IMR-90 (cell line): ENCODE results near the gene BTBD9.

Experiments used
- BHLHE40 ChIP-seq: fragments of 150-350 bp; IDR thresholded peaks from 2 replicates; pipeline ENCODE4 v1.6.1; 2016; ENCODE audit warnings: mild to moderate bottlenecking, low read depth, low read length
- CEBPB ChIP-seq: IDR thresholded peaks from 2 replicates; pipeline ENCODE4 v1.6.1; 2012; ENCODE audit warnings: low read depth, low read length, improper control_type of control experiment
- CHD1 ChIP-seq: IDR thresholded peaks from 2 replicates; pipeline ENCODE4 v1.6.1; 2012; ENCODE audit warnings: low read depth, low read length, improper control_type of control experiment
- CTCF ChIP-seq: conservative IDR thresholded peaks from 2 replicates; pipeline ENCODE4 v1.5.1; 2012; ENCODE audit warnings: mild to moderate bottlenecking, low read depth, low read length, improper control_type of control experiment
- MAFK ChIP-seq: IDR thresholded peaks from 2 replicates; pipeline ENCODE4 v1.6.1; 2012; ENCODE audit warnings: low read depth, low read length, improper control_type of control experiment
- MXI1 ChIP-seq: IDR thresholded peaks from 2 replicates; pipeline ENCODE4 v1.6.1; 2012; ENCODE audit warnings: low read depth, mild to moderate bottlenecking, low read length, moderate library complexity, borderline replicate concordance
- NFE2L2 ChIP-seq: fragments of 150-350 bp; IDR thresholded peaks from 2 replicates; pipeline ENCODE4 v1.6.1; 2016; ENCODE audit warnings: low read depth, mild to moderate bottlenecking, low read length
- POLR2A ChIP-seq: IDR thresholded peaks from 2 replicates; pipeline ENCODE4 v1.6.1; 2012; ENCODE audit warnings: mild to moderate bottlenecking, low read depth, low read length
- RAD21 ChIP-seq: IDR thresholded peaks from 2 replicates; pipeline ENCODE4 v1.6.1; 2012; ENCODE audit warnings: low read length, improper control_type of control experiment
- RCOR1 ChIP-seq: IDR thresholded peaks from 2 replicates; pipeline ENCODE4 v1.6.1; 2012; ENCODE audit warnings: mild to moderate bottlenecking, low read length, improper control_type of control experiment; ENCODE audit not compliant: insufficient replicate concordance
- RFX5 ChIP-seq: IDR thresholded peaks from 2 replicates; pipeline ENCODE4 v1.8.0; 2012; ENCODE audit warnings: low read depth, mild to moderate bottlenecking, low read length, moderate library complexity
- SMC3 ChIP-seq: fragments of 150-350 bp; IDR thresholded peaks from 2 replicates; pipeline ENCODE4 v1.6.1; 2016; ENCODE audit warnings: low read depth, mild to moderate bottlenecking, antibody characterized with exemption, low read length, moderate library complexity
- USF2 ChIP-seq: fragments of 150-350 bp; IDR thresholded peaks from 2 replicates; pipeline ENCODE4 v1.6.1; 2017; ENCODE audit warnings: mild to moderate bottlenecking, antibody characterized with exemption, low read length, low read depth
- TF ChIP-seq, protein P1 (sequence below): fragments of 150-350 bp; IDR thresholded peaks from 2 replicates; pipeline ENCODE4 v1.6.1; 2016; ENCODE audit warnings: low read depth, mild to moderate bottlenecking, low read length, moderate library complexity, borderline replicate concordance

DNA sequence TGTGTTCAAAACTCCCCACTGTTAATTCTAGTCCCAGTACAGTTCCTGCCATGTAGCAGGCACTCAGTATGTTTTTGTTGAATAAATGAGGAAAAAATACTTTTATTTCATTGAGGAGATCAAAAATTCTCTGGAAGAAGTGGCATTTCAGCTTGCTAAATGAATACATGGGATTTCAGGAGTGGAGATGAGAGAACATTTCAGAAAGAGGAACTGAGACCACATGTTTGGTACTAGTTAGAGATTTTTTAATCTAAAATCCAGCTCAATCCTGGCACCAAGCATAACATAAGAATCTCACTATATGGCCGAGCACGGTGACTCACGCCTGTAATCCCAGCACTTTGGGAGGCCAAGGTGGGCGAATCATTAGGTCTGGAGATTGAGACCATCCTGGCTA is 75.4 kb downstream of the BTBD9 start:
- TF ChIP-seq CTCF (no peak), POLR2A (no peak), SMC3 (no peak), MXI1 (no peak), RFX5 (no peak), RAD21 (no peak), CEBPB (no peak), USF2 (no peak), BHLHE40 (no peak), CHD1 (no peak), RCOR1 (no peak), NFE2L2 (no peak), MAFK (no peak)
- TF ChIP-seq, protein P1, sequence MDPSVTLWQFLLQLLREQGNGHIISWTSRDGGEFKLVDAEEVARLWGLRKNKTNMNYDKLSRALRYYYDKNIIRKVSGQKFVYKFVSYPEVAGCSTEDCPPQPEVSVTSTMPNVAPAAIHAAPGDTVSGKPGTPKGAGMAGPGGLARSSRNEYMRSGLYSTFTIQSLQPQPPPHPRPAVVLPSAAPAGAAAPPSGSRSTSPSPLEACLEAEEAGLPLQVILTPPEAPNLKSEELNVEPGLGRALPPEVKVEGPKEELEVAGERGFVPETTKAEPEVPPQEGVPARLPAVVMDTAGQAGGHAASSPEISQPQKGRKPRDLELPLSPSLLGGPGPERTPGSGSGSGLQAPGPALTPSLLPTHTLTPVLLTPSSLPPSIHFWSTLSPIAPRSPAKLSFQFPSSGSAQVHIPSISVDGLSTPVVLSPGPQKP, result no peak
